NCI-H2081 treated with DMSO at 0.1 percent for 48 hours (cell line): ENCODE measurements around the gene HM13.
"Not testable (repeated sequence)": the region's sequence is repeated elsewhere in the genome, so short reads cannot be mapped to it uniquely, and the experiment has no call there.

Source experiments
- DNase-seq: peaks from one replicate; lab custom pipeline; 2025; lab: John Stamatoyannopoulos, UW

Gene HM13

GRCh38 chr20:31514154-31515071 is at the start of gene HM13:
Gene HM13, plus strand, starts transcription at chr20:31514442. Its CDS starts 110 bp downstream, at chr20:31514552.
- peak; percentile 59 for DNase-seq

GRCh38 chr20:31470946-31471345 is 43.3 kb upstream of the HM13 start:
- DNase-seq: not testable (repeated sequence)

GRCh38 chr20:31472395-31473330 is 41.6 kb upstream of the HM13 start:
- no peak for DNase-seq

- no peak for DNase-seq
Observed at GRCh38 chr20:31473331-31474096, 40.7 kb upstream of the HM13 start.

- DNase-seq: no peak
Observed at GRCh38 chr20:31474097-31474436, 40.2 kb upstream of the HM13 start.

- no peak for DNase-seq
Observed at GRCh38 chr20:31474758-31475427, 39.3 kb upstream of the HM13 start, which contains the start of the genes DEFB124 and REM1. Gene DEFB124, minus strand, starts transcription at chr20:31475127. Its CDS starts 2,114 bp downstream, at chr20:31473013. Gene REM1, plus strand, starts transcription at chr20:31475288. Its CDS starts 1,158 bp downstream, at chr20:31476446.

GRCh38 chr20:31475472-31476293 is 38.6 kb upstream of the HM13 start:
- no peak for DNase-seq

GRCh38 chr20:31476294-31476585 is 38.0 kb upstream of the HM13 start:
- no peak for DNase-seq

GRCh38 chr20:31476643-31477215 is 37.5 kb upstream of the HM13 start:
- DNase-seq: no peak

GRCh38 chr20:31484001-31484400 is 30.2 kb upstream of the HM13 start:
- DNase-seq: no peak

GRCh38 chr20:31485450-31486339 is 28.5 kb upstream of the HM13 start:
- no peak for DNase-seq

- DNase-seq: no peak
Observed at GRCh38 chr20:31488115-31488514, 26.1 kb upstream of the HM13 start.

GRCh38 chr20:31489152-31489551 is 25.1 kb upstream of the HM13 start:
- no peak for DNase-seq

GRCh38 chr20:31490752-31491151 is 23.5 kb upstream of the HM13 start:
- DNase-seq: no peak

GRCh38 chr20:31494131-31494530 is 20.1 kb upstream of the HM13 start:
- DNase-seq: no peak

GRCh38 chr20:31496761-31497295 is 17.4 kb upstream of the HM13 start:
- DNase-seq: no peak

- DNase-seq: no peak
Observed at GRCh38 chr20:31497838-31498540, 16.3 kb upstream of the HM13 start.

GRCh38 chr20:31500527-31500926 is 13.7 kb upstream of the HM13 start:
- DNase-seq: no peak
